HepG2 (cell line): ENCODE measurements around the gene PSMB9. TPM values are rescaled to one million over a fixed set of nuclear protein-coding genes. Genes with fewer than 3 reads are reported as not detected.
A peak's percentile ranks its signal among the peaks of the same experiment; 100 is the strongest.

Source experiments
- ARID2 ChIP-seq: sonication (generic); formaldehyde crosslinking; IDR thresholded peaks from 2 replicates; pipeline ENCODE4 v1.8.1; 2022; ENCODE audit warnings: mild to moderate bottlenecking, missing genetic modification reagents, borderline replicate concordance
- ATRX ChIP-seq: sonication (generic); formaldehyde crosslinking; IDR thresholded peaks from 2 replicates; pipeline ENCODE4 v1.4.0; 2020; ENCODE audit warnings: missing genetic modification reagents, borderline replicate concordance
- BRF2 ChIP-seq: sonication (generic); formaldehyde crosslinking; IDR thresholded peaks from 2 replicates; pipeline ENCODE4 v1.8.1; 2022; ENCODE audit warnings: mild to moderate bottlenecking, missing genetic modification reagents
- CBX5 ChIP-seq: sonication (generic); formaldehyde crosslinking; IDR thresholded peaks from 2 replicates; pipeline ENCODE4 v1.4.0; 2020; ENCODE audit warnings: missing genetic modification reagents, borderline replicate concordance
- DMTF1 ChIP-seq: sonication (generic); formaldehyde crosslinking; IDR thresholded peaks from 2 replicates; pipeline ENCODE4 v1.4.0; 2020; ENCODE audit warnings: mild to moderate bottlenecking, missing genetic modification reagents
- E2F5 ChIP-seq: sonication (generic); formaldehyde crosslinking; conservative IDR thresholded peaks from 2 replicates; pipeline ENCODE4 v1.4.0; 2020; ENCODE audit warnings: missing genetic modification reagents
- ELF4 ChIP-seq: sonication (generic); formaldehyde crosslinking; IDR thresholded peaks from 2 replicates; pipeline ENCODE4 v1.5.0; 2020; ENCODE audit warnings: missing genetic modification reagents, mild to moderate bottlenecking, moderate library complexity, borderline replicate concordance
- KLF6 ChIP-seq: IDR thresholded peaks from 2 replicates; pipeline ENCODE4 v1.8.0; 2016; ENCODE audit warnings: missing biosample characterization, missing genetic modification reagents
- MBD4 ChIP-seq: IDR thresholded peaks from 2 replicates; pipeline ENCODE4 v1.6.1; 2012; ENCODE audit warnings: low read length, inconsistent platforms, borderline replicate concordance
- MIXL1 ChIP-seq: IDR thresholded peaks from 2 replicates; pipeline ENCODE4 v1.6.1; 2016
- MXD4 ChIP-seq: IDR thresholded peaks from 2 replicates; pipeline ENCODE4 v1.6.1; 2016; ENCODE audit warnings: mild to moderate bottlenecking, missing biosample characterization, missing genetic modification reagents
- NAIF1 ChIP-seq: sonication (generic); formaldehyde crosslinking; IDR thresholded peaks from 2 replicates; pipeline ENCODE4 v1.5.0; 2020; ENCODE audit warnings: mild to moderate bottlenecking, missing genetic modification reagents, borderline replicate concordance
- TAF1 ChIP-seq: sonication (generic); formaldehyde crosslinking; IDR thresholded peaks from 2 replicates; pipeline ENCODE4 v1.4.0; 2020; ENCODE audit warnings: missing genetic modification reagents
- TAF15 ChIP-seq: fragments of 200-400 bp; formaldehyde crosslinking; IDR thresholded peaks from one replicate; pipeline ENCODE4 v1.6.1; 2018; ENCODE audit warnings: mild to moderate bottlenecking, low read depth, low read length; ENCODE audit not compliant: poor library complexity, severe bottlenecking
- TCF12 ChIP-seq, 2 experiments: fragments of 450-650 bp in 1 of 2; sonication (generic) in 1 of 2; formaldehyde crosslinking in 1 of 2; IDR thresholded peaks; 2 replicates each; pipeline versions ENCODE4 v1.6.1 to v1.8.0; 2017 to 2022; ENCODE audit warnings: antibody characterized with exemption in 1 of 2, mild to moderate bottlenecking in 1 of 2, missing genetic modification reagents in 1 of 2, moderate library complexity in 1 of 2
- TEAD3 ChIP-seq: optimal IDR thresholded peaks from 2 replicates; pipeline ENCODE3; 2016; ENCODE audit warnings: borderline replicate concordance
- TOE1 ChIP-seq: sonication (generic); formaldehyde crosslinking; IDR thresholded peaks from 2 replicates; pipeline ENCODE4 v1.4.0; 2020; ENCODE audit warnings: mild to moderate bottlenecking, missing genetic modification reagents
- YEATS4 ChIP-seq: sonication (generic); formaldehyde crosslinking; IDR thresholded peaks from 2 replicates; pipeline ENCODE4 v1.4.0; 2020; ENCODE audit warnings: missing genetic modification reagents, borderline replicate concordance
- ZFP41 ChIP-seq: sonication (generic); formaldehyde crosslinking; IDR thresholded peaks from 2 replicates; pipeline ENCODE4 v1.4.0; 2020; ENCODE audit warnings: mild to moderate bottlenecking, missing genetic modification reagents, borderline replicate concordance
- ZNF207 ChIP-seq: fragments of 450-650 bp; IDR thresholded peaks from 2 replicates; pipeline ENCODE4 v1.6.1; 2016; ENCODE audit warnings: antibody characterized with exemption, borderline replicate concordance
- ZNF253 ChIP-seq: sonication (generic); formaldehyde crosslinking; IDR thresholded peaks from 2 replicates; pipeline ENCODE4 v1.8.0; 2022; ENCODE audit warnings: mild to moderate bottlenecking, missing genetic modification reagents, borderline replicate concordance
- ZNF326 ChIP-seq: sonication (generic); formaldehyde crosslinking; IDR thresholded peaks from 2 replicates; pipeline ENCODE4 v1.4.0; 2020; ENCODE audit warnings: missing genetic modification reagents, borderline replicate concordance
- ZNF597 ChIP-seq: sonication (generic); formaldehyde crosslinking; IDR thresholded peaks from 2 replicates; pipeline ENCODE4 v1.5.0; 2020; ENCODE audit warnings: missing genetic modification reagents
- ZNF841 ChIP-seq: sonication (generic); formaldehyde crosslinking; IDR thresholded peaks from 2 replicates; pipeline ENCODE4 v1.8.1; 2023; ENCODE audit warnings: missing genetic modification reagents, borderline replicate concordance
- polyA plus RNA-seq, 8 experiments: library from polyadenylated mRNA; depleted of rRNA in 3 of 8; stranded (reverse) in 7 of 8; unstranded in 1 of 8; fragments of >200 nt; fragmentation: Illumina TruSeq in 4 of 8; extraction: Trizol in 4 of 8; gene quantifications; 2 replicates each; pipeline versions ENCODE4 v1.2.1 to v1.2.3, GENCODE V29; 2011 to 2016; ENCODE audit warnings: low read depth in 4 of 8, missing spikeins in 1 of 8, mixed read lengths in 1 of 8; ENCODE audit not compliant: insufficient read depth in 1 of 8
- total RNA-seq, 5 experiments: library from RNA; depleted of rRNA; stranded (reverse); fragments of >200 nt; fragmentation: Illumina TruSeq; extraction: Trizol; gene quantifications; 2 replicates each; pipeline ENCODE4 v1.2.3, GENCODE V29; 2016; ENCODE audit warnings: low read depth in 1 of 5

The PSMB9 gene
- total and polyA plus RNA-seq, 2 of the 13 experiments (the other 11 are each of a cell fraction or from before 2014, with no cell fraction given) = 15.6 to 16.0 TPM

GRCh38 chr6:32853541-32854375, at the start of gene PSMB9, which contains the start of gene TAP1 (continued):
- TF ChIP-seq BRF2 (CRISPR knock-in tag) = peak; percentile 66
- TF ChIP-seq E2F5 (CRISPR knock-in tag) = 0 out of 2 replicates have a peak, but pooled peaks have one; percentile 18
- TF ChIP-seq NAIF1 (CRISPR knock-in tag) = peak; percentile 94; the same call in 1 of the 2 replicates
- TF ChIP-seq DMTF1 = no peak
- TF ChIP-seq ZNF326 (CRISPR knock-in tag) = no peak
- TF ChIP-seq ARID2 (CRISPR knock-in tag) = peak; percentile 94
- TF ChIP-seq ELF4 (CRISPR knock-in tag) = peak; percentile 67; the same call in 1 of the 2 replicates
- TF ChIP-seq TOE1 = 0 out of 2 replicates have a peak, but pooled peaks have one; percentile 28
- peak; percentile 83 for TF ChIP-seq TAF15
- peak; percentile 47 for TF ChIP-seq MIXL1 (CRISPR knock-in tag)
- no peak; the same call in 1 of the 2 replicates for TF ChIP-seq ZFP41
- no peak for TF ChIP-seq ZNF841
- TF ChIP-seq ZNF253 = no peak
- TF ChIP-seq MXD4 (CRISPR knock-in tag) = peak; percentile 75; the same call in 1 of the 2 replicates
- peak; percentile 78; the same call in 1 of the 2 replicates for TF ChIP-seq CBX5 (CRISPR knock-in tag)
- no peak for TF ChIP-seq ZNF597 (CRISPR knock-in tag)
- no peak for TF ChIP-seq TCF12 (IDR thresholded peaks at IDR 0.05)
- TF ChIP-seq TCF12 (CRISPR knock-in tag; IDR thresholded peaks at IDR 0.05) = no peak
- TF ChIP-seq ZNF207 = no peak
- TF ChIP-seq KLF6 (CRISPR knock-in tag) = 0 out of 2 replicates have a peak, but pooled peaks have one; percentile 79
- TF ChIP-seq ATRX (CRISPR knock-in tag) = no peak
- TF ChIP-seq TEAD3 (CRISPR knock-in tag) = peak; percentile 63
- TF ChIP-seq TAF1 (CRISPR knock-in tag) = peak; percentile 66
- TF ChIP-seq YEATS4 (CRISPR knock-in tag) = peak; percentile 70
- no peak for TF ChIP-seq MBD4
